Measurements from ENCODE around the gene SIM2.

The SIM2 gene

DNA sequence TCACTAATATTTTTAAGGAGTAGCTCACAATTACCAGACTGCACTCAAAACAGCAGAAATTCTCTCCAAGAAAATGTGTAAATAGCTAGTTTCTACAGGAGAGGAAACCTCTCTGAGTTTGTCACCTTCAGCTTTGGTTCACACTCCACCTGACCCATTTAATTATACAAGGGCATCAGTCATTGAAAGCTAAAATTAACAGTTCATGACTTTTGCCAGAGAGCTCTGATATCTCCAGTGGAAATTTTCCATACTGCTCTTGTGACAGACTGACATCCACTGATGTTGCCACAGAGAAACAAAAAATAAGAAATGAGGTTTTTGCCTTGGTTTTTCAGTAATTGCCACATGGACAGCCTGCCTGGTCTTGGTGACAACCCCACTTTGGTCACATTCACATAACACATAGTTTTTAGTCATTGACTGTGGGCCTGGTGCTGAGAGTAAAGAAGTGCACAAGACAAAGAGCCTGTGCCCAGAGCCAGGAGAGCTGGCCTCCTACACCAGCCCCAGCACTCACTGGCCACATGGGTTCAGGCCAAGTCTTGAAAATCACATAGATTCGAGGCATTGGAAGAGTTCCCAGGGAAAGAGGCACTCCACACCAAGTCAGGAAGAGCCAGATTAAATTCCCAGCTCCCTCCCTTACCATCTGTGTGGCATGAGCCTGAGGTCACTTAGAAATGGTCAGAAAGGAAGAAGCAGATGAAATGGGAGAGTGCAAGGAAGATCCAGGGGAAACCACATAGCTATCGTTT, 13.8 kb upstream of the SIM2 start:
- no peak for DNase-seq (ENCODE audit: low spot score)

- DNase-seq (ENCODE audit: low spot score), result no peak
Observed at GRCh38 chr21:36686955-36687354, 12.0 kb upstream of the SIM2 start.

DNA sequence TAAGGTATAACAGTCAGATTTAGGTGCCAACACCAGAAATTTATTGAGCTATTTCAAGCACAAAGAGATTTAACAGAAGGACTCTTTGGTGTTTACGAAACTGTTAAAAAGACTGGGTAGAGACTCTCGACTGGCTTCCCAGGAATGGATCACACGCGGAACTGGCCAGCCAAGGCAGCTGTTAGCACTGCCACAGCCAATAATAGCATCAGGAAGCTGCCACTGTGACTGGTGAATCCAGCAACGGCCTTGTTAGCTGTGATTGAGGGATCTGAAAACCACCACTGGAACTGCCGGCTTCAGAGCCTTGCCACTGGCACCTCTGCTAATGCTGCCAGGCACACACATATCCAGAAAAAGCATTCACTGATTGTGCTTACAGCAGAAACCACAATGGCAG, 10.6 kb upstream of the SIM2 start:
- DNase-seq (ENCODE audit: low spot score), result no peak

- DNase-seq (ENCODE audit: low spot score), result no peak
Observed at GRCh38 chr21:36689324-36689723, 9.6 kb upstream of the SIM2 start.

DNA sequence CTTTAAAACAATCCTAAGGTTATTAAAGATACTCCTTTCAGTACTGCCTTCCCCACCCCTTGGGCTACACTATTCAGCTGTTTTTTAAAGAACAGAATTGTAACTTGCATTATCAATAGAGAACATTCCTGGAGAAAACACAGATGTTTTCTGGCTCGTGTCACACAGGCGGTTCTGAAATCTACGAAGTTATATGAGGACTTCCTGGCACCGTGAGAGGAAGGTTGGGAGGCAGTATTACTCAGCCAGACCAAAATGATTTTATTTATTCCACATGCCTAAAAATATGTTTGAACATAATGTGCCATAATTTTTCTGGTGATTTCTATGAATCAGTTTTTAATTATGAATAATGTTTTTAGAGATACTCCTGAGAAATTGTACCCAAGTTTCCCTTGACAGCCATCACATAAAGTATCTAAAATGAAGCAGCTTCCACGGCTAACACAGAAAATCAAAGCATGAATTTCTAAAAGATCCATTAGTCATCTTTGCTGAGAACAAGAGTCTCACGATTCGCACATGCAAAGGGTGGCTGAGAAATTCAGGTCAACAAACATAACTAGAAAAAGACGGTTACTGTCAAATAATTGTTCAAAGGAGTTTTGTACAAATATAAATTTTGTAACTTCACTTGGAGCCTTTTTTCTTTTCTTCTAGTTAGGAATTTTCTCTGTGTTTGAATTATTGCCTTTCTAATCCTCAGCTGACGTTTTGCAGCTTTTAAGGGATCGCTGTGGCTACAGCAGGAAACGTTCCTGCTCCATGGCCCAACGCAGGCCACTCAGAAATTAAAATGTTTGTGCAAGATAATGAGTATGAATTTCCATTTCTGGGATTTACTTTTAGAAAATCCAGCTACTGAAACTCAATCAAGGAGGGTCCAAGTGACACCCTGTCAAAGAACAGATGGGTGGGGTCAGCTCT, 8.0 kb upstream of the SIM2 start:
- no peak for DNase-seq (ENCODE audit: low spot score)

- DNase-seq (ENCODE audit: low spot score), result no peak
Observed at GRCh38 chr21:36691555-36692041, 7.3 kb upstream of the SIM2 start.

DNA sequence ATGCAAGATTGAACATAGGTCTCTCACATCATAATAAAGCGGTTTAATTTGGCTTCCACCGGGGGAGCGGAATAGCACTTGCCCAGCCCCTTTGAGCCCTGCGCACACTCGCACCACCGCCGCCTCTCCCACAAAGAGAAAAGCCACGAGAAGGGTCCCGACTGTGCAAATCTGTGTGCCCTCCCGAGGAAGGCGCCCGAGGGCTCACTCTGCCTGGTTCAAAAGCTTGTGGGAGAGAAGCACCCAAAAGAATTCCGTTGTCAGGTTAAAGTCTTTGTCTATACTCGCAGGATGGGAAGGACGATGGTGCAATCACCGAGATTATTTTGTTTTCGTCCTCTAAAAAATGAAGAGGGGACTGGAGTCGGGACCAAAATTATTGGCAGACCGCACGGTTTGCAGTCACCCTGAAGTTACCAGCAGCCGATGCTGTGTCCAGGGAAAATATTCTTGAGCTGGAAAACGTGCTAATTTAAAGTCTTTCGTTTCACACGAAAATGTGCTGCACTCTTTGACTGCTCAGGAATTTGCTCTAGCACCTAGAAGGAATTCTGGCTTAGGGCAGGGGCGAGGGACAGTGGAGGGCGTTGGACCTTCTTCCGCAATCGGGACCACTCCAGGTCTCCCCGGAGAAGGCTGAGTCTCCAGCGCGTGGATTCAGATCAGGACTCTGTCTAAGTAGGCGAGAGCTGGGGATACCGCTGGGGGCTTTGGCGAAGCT, 6.6 kb upstream of the SIM2 start:
- no peak for DNase-seq (ENCODE audit: low spot score)

DNA sequence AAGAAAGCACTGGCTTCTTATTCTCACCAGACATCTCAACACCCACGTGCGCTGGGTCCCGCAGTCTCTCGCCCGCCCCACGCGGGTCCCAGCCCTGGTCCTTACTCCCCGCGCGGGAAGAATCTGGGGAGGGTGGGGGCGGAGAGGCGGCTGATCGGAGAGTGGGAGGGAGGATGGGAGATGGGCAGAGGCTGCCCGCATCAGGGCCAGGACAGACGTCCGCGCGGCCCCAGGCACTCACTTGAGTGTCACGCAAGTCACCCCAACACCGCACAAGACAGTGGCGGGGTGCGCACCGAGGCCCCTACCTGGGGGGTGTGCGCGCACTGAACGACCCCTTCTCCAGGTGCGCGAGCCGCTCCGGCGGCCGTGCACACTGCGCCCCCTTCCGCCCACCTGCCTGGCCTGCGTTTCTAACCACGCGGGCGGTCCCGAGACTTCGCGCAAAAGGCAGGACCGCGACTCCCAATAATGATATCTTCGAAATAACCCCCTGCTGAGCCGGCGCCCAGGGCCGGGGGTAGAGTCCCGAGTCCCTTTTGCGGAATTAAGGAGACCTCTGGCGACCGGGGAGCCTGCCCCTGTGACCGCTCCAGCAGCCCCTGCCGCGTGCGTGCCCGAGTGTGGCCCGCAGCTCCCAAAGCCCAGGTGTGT, 6.0 kb upstream of the SIM2 start:
- DNase-seq (ENCODE audit: low spot score), result no peak

DNA sequence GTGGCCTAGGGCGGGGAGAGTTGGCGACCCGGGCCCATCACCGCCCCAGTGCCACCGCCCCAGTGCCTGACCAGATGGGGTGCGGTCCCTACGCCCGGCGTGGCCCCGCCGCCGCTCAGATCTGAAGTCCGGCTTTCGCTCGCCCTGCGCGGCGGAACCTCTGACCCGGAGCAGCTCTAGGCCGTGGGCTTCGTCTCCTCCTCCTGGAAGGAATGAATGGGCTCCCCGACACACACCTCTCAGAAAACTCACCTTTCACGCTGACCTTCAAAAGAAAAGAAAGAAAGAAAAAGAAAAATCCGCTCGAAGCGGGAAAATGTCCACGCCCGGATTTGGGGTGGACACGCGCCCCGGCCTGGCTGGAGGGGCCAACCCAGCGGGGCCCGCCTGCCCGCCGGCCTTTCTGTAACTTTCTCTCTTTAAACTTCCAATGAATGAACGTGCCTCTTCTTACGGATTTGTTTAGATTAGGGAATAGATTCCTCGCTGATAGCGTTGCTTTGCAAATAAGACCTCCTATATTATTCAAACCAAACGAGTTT, 5.4 kb upstream of the SIM2 start:
- no peak for DNase-seq (ENCODE audit: low spot score)

DNA sequence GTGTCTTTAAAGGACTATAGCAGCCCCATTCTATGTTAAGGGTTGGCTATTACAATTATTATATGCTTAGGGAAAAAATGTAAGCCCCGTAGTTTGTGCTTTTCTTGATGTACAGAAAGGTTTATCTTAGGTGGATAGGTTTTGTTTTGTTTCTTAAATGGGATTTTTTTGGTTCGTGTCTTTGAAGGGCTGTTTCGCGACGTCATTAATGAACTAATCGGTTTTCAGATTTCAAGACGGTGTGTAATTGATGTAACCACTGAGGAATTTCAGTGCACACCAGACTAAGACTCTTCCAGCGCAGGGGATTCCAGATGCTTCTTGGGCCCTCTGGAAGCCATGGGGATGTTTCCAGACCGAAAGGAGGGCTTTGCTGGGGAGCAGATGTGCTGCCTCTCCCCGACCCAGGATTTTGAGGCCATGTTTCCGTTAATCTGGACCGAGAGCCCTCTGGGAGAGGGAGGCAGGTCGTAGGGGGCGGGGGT, 4.8 kb upstream of the SIM2 start:
- no peak for DNase-seq (ENCODE audit: low spot score)

GRCh38 chr21:36694593-36695282, 4.2 kb upstream of the SIM2 start:
- DNase-seq (ENCODE audit: low spot score), result no peak

DNA sequence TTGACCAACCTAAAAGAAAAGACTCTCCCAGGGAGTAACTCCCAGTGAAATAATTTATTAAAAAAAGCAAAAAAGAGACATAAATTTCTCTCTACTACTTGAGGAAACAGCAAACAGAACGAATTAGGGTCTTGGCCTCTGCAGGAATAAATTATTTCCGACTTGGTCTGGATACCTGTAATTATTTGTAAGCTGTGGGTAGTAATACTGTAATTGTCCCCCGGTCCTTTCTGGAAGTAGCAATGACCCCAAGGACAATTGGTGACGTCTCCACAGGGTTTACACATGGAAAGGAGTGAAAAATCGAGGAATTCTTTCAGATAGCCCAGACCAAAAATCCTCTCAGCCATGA, 3.7 kb upstream of the SIM2 start:
- DNase-seq (ENCODE audit: low spot score), result no peak

DNA sequence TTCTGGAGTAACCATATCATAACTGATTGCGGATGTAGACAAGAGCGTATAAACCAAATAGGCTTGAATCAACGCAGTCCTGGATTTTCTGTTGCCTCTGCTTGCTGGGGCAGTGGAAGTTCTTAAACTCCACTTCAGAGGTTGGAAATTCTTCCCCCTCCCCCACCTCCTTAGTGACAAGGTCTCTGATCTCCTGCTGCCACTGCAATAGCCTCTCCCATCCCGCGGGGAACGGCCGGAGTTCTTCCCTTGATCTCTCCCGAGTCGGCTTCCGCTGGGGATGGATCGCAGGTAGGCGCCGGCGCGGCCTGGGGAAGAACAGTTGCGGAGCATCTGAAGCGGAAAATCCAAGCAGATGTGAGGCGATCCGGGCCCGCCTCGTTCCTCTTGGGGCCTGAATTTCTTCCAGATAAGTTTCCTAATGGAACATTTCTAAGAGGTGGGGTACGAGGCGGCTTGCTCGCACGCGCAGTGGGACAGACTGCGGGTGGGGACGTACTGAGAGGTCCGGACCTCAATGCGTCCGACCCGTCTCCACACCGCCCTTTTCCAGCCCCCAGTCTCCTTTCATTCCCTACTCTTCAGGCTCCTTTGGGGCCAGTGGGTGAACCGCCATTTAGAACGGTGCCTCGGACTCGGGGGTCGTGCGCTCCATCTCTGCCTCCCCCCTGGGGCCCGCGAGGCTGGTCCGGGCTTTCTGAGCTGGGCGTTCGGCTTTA, 3.1 kb upstream of the SIM2 start:
- DNase-seq (ENCODE audit: low spot score), result no peak

DNA sequence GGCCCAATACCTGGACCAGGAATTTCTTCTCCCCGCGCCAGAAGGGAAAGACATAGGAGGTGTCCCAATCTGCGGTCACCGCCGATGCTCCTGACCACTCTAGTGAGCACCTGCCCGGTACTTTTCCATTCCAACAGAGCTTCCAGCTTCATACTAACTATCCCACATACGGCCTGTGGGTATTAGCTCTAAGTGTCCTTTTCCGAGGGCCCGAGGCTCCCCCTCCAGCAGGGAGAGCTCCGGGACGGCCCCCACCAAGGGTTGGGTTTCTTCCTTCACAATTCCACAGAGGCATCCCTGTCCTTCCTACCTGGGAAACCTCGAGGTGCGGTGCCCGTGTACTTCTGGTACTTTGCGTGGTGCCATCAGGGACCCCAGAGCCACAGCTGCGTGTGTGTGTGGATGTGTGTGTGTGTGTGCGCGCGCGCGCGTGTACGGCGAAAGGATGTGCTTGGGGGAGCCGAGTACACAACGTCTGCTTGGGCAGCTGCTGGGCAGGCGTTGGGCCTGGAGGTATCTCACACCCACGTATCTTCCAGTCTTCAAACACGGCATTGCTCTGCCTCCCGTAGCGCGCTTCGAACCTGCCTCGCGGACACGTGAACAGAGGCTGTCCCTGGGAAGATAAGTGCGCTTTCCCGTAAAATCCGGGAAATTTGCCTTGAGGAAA, 2.4 kb upstream of the SIM2 start:
- no peak for DNase-seq (ENCODE audit: low spot score)

GRCh38 chr21:36697060-36697850, 1.7 kb upstream of the SIM2 start:
- DNase-seq (ENCODE audit: low spot score), result no peak

GRCh38 chr21:36697851-36698384, 997 bp upstream of the SIM2 start:
- no peak for DNase-seq (ENCODE audit: low spot score)

GRCh38 chr21:36698385-36698980, 432 bp upstream of the SIM2 start:
- no peak for DNase-seq (ENCODE audit: low spot score)

All from CD4-positive, alpha-beta T cell treated with Interleukin-15 for 4 hours (primary cell).